Transverse colon (tissue), 4 donors: Measurements from ENCODE around the gene CDH22.

Experiments used
- CTCF ChIP-seq, 5 experiments: fragments of 200-600 bp in 3 of 5; fragments of 450-650 bp in 2 of 5; sonication (generic) in 3 of 5; IDR thresholded peaks; 1 replicate in 2 of 5; 2 replicates in 3 of 5; pipeline ENCODE4 v1.5.1; 2016 to 2017; ENCODE audit warnings: antibody characterized with exemption in 5 of 5, inconsistent platforms in 3 of 5, mild to moderate bottlenecking in 2 of 5, moderate library complexity in 1 of 5
- POLR2AphosphoS5 ChIP-seq, 3 donors: sonication (generic); formaldehyde crosslinking; IDR thresholded peaks; one replicate each; pipeline ENCODE4 v1.6.1; 2016; ENCODE audit warnings: antibody characterized with exemption in 3 of 3

GRCh38 chr20:46230106-46230491, 78.2 kb downstream of the CDH22 start:
- TF ChIP-seq POLR2AphosphoS5 (IDR thresholded peaks at IDR 0.05) (no peak), CTCF (IDR thresholded peaks at IDR 0.05) (no peak)
